GM12873 (cell line): Measurements from ENCODE around the gene OR2AG2.
A peak's percentile ranks its signal among the peaks of the same experiment; 100 is the strongest.

Experiments used
- TF ChIP-seq, protein P1 (sequence below): IDR thresholded peaks from 2 replicates; pipeline ENCODE4 v1.5.1; 2012; ENCODE audit warnings: low read depth, mild to moderate bottlenecking, moderate library complexity, low read length, control low read depth; ENCODE audit not compliant: insufficient read depth; ENCODE audit errors: missing control alignments

OR2AG2 gene, protein sequence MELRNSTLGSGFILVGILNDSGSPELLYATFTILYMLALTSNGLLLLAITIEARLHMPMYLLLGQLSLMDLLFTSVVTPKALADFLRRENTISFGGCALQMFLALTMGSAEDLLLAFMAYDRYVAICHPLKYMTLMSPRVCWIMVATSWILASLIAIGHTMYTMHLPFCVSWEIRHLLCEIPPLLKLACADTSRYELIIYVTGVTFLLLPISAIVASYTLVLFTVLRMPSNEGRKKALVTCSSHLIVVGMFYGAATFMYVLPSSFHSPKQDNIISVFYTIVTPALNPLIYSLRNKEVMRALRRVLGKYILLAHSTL

DNA sequence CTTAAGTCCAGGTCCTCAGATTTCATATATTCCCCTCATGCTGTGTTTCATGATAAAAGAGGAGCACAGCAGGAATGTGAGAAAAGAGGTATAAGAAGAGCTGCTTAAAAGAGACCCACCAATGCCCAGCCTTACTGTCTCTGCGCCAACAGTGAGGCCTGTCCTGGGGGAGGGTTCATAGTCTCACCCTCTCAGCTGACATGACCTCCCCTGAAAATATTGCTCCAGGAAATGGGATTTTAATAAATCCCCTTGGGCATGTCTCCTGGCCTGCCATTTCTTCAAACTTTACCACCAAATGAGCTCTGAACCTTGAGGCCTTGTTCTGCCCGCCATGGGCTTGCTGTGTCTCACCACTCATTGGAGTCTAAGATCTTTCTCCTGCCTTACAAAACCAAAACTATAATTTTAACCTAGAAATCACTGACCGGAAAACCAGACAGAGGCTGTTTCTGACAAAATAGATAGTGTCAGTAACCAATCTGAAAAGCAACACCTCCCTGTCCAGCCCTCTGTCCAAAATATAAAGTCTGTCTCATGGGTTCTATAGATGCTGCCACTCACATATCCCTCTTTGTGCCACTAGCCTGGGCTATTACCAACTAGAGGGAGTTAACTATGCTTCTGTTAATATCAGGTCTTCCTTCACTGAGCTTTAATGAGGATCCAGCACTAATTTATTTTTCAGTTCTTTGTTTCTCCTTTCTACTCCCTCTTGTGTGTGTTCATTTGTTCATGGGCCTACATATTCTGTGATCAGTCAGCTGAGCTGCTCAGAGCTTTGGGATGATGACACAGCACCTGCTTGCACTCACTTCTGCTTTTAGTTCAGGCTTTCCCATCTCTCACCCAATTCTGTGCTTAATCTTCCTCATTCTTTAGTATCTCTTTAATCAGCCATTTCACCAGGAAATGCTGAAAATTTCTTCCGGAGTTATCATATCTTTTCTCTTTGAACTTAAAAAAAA is at the start of gene OR2AG2:
TSS of gene OR2AG2 (minus strand) at position 51 of the 968 bp plus-strand sequence. CDS start 3,019 bp downstream, outside the sequence.
- TF ChIP-seq, protein P1, sequence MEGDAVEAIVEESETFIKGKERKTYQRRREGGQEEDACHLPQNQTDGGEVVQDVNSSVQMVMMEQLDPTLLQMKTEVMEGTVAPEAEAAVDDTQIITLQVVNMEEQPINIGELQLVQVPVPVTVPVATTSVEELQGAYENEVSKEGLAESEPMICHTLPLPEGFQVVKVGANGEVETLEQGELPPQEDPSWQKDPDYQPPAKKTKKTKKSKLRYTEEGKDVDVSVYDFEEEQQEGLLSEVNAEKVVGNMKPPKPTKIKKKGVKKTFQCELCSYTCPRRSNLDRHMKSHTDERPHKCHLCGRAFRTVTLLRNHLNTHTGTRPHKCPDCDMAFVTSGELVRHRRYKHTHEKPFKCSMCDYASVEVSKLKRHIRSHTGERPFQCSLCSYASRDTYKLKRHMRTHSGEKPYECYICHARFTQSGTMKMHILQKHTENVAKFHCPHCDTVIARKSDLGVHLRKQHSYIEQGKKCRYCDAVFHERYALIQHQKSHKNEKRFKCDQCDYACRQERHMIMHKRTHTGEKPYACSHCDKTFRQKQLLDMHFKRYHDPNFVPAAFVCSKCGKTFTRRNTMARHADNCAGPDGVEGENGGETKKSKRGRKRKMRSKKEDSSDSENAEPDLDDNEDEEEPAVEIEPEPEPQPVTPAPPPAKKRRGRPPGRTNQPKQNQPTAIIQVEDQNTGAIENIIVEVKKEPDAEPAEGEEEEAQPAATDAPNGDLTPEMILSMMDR = no peak

DNA sequence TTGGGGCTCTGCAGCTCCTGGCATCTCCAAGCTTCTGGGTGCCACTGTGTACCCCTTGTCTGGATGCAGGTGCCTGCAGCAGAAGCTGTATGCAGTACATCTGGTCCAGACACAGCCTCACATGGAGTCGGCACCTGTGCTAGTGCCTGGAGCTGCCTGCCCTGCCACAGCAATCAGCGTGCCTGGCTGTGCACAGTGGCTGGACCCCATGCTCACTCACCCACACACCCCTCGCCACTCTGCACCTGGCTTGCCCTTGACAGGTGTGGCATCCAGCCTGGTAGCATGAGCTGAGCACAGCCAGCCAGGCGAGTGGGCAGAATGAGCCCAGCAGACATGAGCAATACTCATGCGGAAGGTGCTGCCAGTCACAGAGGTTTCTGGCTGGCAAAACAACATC is 47.2 kb upstream of the OR2AG2 start:
- TF ChIP-seq, protein P1 = no peak

DNA sequence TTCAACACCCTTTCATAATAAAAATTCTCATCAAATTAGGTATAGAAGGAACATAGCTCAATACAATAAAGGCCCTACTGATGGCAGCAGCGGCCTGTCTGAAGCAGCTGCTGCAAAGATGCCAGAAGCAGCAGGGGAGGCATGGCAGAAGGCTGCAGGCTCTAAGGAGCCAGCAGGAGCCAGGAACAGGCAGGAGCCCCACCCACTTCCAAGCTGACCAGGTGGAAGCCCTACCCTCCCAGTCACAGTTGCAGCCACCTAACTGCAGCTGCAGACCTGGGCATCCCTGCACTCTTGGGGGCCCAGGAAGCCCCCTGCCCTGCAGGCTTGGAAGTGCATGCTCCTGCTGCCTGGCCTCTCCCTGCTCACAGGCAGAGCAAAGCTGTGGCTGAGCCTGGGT is 45.9 kb upstream of the OR2AG2 start:
- TF ChIP-seq, protein P1 = no peak

DNA sequence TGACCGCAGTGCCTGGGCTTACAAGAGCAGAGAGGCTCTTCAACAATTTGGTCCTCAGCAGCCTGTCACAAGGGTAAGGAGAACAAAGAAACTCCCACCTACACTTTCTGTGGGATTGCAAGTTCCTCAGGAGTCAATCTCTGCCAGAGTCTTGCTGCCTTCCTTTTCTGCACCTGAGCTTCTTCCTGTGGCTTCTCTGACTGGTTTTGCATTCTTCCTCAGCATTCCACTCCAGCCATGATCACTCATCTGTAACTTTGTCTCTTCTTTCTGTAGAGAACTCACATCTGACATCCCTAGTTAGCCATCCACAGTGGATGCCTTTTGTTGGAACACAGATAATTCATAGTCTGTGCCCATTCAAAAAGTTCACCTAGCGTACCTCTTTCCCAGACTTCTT is 41.9 kb upstream of the OR2AG2 start:
- TF ChIP-seq, protein P1 = no peak

DNA sequence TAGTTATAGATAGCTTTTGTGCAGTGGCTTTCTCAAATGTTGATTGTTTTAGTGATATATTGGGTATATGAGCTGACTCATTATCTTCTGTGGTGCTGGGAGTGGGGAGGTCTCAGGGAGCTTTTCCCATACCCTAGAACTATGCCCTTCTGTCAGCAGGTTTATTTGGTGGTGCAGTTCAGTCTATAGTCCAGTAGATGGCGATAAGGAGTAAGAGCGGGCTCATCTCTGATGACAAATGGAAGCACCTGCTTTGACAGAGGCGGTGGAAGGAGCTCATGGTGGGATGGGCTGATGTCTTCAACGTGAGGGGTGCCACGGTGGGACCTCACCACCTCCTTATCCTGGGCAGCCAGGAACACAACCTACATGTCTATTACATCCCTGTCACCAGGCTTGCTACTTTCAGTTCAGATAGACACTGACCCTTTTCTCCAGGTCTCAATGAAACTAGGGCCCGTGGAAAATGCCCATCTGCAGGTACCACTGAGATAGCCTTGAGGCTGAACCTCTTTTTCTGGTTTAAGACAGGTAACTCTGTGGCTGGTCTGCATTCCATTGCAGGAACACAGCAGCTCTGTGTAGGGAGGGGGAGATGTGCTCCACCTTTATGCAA is 40.7 kb upstream of the OR2AG2 start:
- TF ChIP-seq, protein P1 = peak; percentile 97

DNA sequence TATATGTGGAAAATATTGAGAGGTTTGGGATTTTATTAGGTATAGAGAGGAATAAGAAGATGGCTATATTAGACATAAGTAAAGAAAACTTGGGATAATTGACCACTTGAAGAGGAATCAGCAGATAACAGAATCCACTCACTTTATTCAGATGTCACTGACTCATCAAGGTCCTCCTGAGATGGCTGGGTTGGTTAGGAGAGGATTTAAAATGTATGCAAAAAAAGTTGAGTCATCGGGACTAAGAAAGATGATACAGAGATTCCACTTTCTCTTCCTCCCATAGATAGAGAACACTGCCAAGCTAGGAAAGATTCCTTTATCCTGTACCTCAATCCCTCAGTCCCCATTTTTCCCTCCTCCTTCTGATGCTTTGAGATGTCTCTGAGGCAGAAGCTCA is 27.6 kb upstream of the OR2AG2 start, which contains the start of gene OR6A2:
TSS of gene OR6A2 (minus strand) at position 288 of the 400 bp plus-strand sequence. CDS start 3,981 bp downstream, outside the sequence.
- TF ChIP-seq, protein P1 = no peak
